Neural progenitor cell (in vitro differentiated cells): Measurements from ENCODE around the gene NEURL4. TPM values are rescaled to one million over a fixed set of nuclear protein-coding genes. Genes with fewer than 3 reads are reported as not detected.
A peak's percentile ranks its signal among the peaks of the same experiment; 100 is the strongest.

ENCODE experiments used
- DNase-seq: peaks from one replicate; pipeline ENCODE4 v3.0.0-alpha.2; 2016; ENCODE audit warnings: low spot score
- H2AFZ ChIP-seq: fragments of 200-600 bp; sonication (generic); replicated peaks from 2 replicates; pipeline ENCODE4 v1.6.1; 2016; ENCODE audit warnings: antibody characterized with exemption
- H3F3A ChIP-seq: fragments of 200-600 bp; sonication (generic); 2 replicates; pipeline ENCODE4 v1.6.1; 2016; ENCODE audit warnings: antibody characterized with exemption, low read depth
- H3K27ac ChIP-seq: fragments of 200-600 bp; sonication (generic); 2 replicates; pipeline ENCODE4 v1.5.1; 2016; ENCODE audit warnings: mild to moderate bottlenecking
- H3K27me3 ChIP-seq: fragments of 200-600 bp; sonication (generic); 2 replicates; pipeline ENCODE4 v1.6.1; 2016; ENCODE audit warnings: mild to moderate bottlenecking, moderate library complexity
- H3K36me3 ChIP-seq: fragments of 200-600 bp; sonication (generic); 2 replicates; pipeline ENCODE4 v1.5.1; 2016
- H3K4me1 ChIP-seq: fragments of 200-600 bp; sonication (generic); 2 replicates; pipeline ENCODE4 v1.6.1; 2016; ENCODE audit warnings: mixed run types
- H3K4me2 ChIP-seq: fragments of 200-600 bp; sonication (generic); 2 replicates; pipeline ENCODE4 v1.6.1; 2016
- H3K4me3 ChIP-seq: fragments of 200-600 bp; sonication (generic); 2 replicates; pipeline ENCODE4 v1.5.1; 2016
- H3K79me2 ChIP-seq: fragments of 200-600 bp; sonication (generic); 2 replicates; pipeline ENCODE4 v1.6.1; 2016; ENCODE audit warnings: low read depth
- H3K9ac ChIP-seq: fragments of 200-600 bp; sonication (generic); 2 replicates; pipeline ENCODE4 v1.6.1; 2016
- H3K9me3 ChIP-seq: fragments of 200-600 bp; sonication (generic); 2 replicates; pipeline ENCODE4 v1.5.1; 2016; ENCODE audit warnings: low read depth
- H4K20me1 ChIP-seq: fragments of 200-600 bp; sonication (generic); 2 replicates; pipeline ENCODE4 v1.6.1; 2016; ENCODE audit warnings: low read depth
- H3K27ac Mint-ChIP-seq: 3 replicates; pipeline ENCODE4 v1.8.0; 2021; ENCODE audit warnings: mixed read lengths
- H3K27me3 Mint-ChIP-seq: 2 replicates; pipeline ENCODE4 v1.8.0; 2022; ENCODE audit warnings: low read depth, mild to moderate bottlenecking, inconsistent platforms, moderate library complexity, mixed read lengths; ENCODE audit not compliant: insufficient read depth
- H3K36me3 Mint-ChIP-seq: 3 replicates; pipeline ENCODE4 v1.8.0; 2021; ENCODE audit warnings: mixed read lengths
- H3K4me1 Mint-ChIP-seq: 3 replicates; pipeline ENCODE4 v1.8.0; 2021; ENCODE audit warnings: mixed read lengths
- H3K4me3 Mint-ChIP-seq: 3 replicates; pipeline ENCODE4 v1.8.0; 2021; ENCODE audit warnings: mild to moderate bottlenecking, moderate library complexity, mixed read lengths
- H3K9me3 Mint-ChIP-seq: 3 replicates; pipeline ENCODE4 v1.8.0; 2020; ENCODE audit warnings: mixed read lengths
- EZH2 ChIP-seq: fragments of 200-600 bp; sonication (generic); IDR thresholded peaks from 2 replicates; pipeline ENCODE4 v1.6.1; 2017; ENCODE audit warnings: antibody characterized with exemption, mild to moderate bottlenecking, moderate library complexity
- EZH2phosphoT487 ChIP-seq: fragments of 200-600 bp; sonication (generic); IDR thresholded peaks from 2 replicates; pipeline ENCODE4 v1.6.1; 2017; ENCODE audit warnings: antibody characterized with exemption
- total RNA-seq: library from RNA; depleted of rRNA; stranded (reverse); fragments of >200 nt; gene quantifications from 2 replicates; pipeline ENCODE4 v1.2.3, GENCODE V29; 2015; ENCODE audit warnings: low replicate concordance
- TF ChIP-seq, protein P1 (sequence below): fragments of 200-600 bp; sonication (generic); IDR thresholded peaks from 2 replicates; pipeline ENCODE4 v1.5.1; 2017; ENCODE audit warnings: antibody characterized with exemption, mild to moderate bottlenecking

Gene NEURL4
- total RNA-seq, 1 donor from 2014 or later = 5.1 TPM

DNA sequence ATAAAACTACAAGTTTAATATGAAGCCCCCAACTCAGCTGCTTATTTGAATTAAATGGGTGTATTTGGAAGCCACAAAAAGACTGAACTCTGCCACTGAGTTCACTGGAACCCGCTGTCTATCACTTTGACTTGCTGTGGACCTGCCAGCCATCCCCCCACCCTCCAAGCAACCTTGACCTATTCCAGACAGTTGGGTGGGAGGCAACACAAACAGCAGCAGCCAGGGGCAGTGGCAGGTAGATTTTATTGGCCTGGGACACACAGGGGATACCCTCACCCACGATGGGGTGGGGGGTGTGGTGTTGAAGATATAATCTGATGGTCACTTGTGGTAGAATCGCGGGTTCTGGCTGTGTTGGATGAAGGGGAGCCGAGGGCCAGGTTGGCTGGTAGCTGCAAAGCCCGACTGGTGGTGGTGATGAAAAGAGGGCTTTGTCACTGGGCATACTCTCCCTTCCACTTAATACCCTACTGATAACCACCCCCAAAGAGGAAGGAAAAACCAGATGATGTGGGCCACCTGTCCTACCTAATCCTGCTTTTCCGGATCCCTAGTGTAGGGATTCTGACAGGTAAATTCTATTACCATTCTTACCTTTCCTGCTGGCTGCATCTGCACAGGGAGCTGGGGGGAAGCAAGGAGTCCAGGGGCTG is 16.6 kb downstream of the NEURL4 start:
- peaks cover 10% of the 10 kb centered on the region for H3K27me3 Mint-ChIP-seq
- Histone ChIP-seq H3K27me3 (no peaks in the 10 kb centered on the region), H3K9me3 (no peaks in the 10 kb centered on the region), H3K27ac (no peak overlapping the region), H4K20me1 (peaks cover 65% of the 10 kb centered on the region), H3K4me3 (no peak overlapping the region), H3K36me3 (peaks cover 4% of the 10 kb centered on the region), H3K4me2 (no peak overlapping the region), H3F3A (peaks cover 83% of the 10 kb centered on the region), H3K79me2 (peaks cover 61% of the 10 kb centered on the region), H3K9ac (no peak overlapping the region), H2AFZ (no peak overlapping the region), H3K4me1 (peaks cover 12% of the 10 kb centered on the region)
- H3K4me1 Mint-ChIP-seq = peaks cover 46% of the 10 kb centered on the region
- H3K4me3 Mint-ChIP-seq = peak overlapping the region; percentile 89
- peaks cover 33% of the 10 kb centered on the region for H3K36me3 Mint-ChIP-seq
- no peaks in the 10 kb centered on the region for H3K9me3 Mint-ChIP-seq
- DNase-seq = no peak
- TF ChIP-seq, protein P1, sequence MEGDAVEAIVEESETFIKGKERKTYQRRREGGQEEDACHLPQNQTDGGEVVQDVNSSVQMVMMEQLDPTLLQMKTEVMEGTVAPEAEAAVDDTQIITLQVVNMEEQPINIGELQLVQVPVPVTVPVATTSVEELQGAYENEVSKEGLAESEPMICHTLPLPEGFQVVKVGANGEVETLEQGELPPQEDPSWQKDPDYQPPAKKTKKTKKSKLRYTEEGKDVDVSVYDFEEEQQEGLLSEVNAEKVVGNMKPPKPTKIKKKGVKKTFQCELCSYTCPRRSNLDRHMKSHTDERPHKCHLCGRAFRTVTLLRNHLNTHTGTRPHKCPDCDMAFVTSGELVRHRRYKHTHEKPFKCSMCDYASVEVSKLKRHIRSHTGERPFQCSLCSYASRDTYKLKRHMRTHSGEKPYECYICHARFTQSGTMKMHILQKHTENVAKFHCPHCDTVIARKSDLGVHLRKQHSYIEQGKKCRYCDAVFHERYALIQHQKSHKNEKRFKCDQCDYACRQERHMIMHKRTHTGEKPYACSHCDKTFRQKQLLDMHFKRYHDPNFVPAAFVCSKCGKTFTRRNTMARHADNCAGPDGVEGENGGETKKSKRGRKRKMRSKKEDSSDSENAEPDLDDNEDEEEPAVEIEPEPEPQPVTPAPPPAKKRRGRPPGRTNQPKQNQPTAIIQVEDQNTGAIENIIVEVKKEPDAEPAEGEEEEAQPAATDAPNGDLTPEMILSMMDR = no peak
- TF ChIP-seq EZH2phosphoT487 (no peak), EZH2 (no peak)
- no peak overlapping the region for H3K27ac Mint-ChIP-seq

DNA sequence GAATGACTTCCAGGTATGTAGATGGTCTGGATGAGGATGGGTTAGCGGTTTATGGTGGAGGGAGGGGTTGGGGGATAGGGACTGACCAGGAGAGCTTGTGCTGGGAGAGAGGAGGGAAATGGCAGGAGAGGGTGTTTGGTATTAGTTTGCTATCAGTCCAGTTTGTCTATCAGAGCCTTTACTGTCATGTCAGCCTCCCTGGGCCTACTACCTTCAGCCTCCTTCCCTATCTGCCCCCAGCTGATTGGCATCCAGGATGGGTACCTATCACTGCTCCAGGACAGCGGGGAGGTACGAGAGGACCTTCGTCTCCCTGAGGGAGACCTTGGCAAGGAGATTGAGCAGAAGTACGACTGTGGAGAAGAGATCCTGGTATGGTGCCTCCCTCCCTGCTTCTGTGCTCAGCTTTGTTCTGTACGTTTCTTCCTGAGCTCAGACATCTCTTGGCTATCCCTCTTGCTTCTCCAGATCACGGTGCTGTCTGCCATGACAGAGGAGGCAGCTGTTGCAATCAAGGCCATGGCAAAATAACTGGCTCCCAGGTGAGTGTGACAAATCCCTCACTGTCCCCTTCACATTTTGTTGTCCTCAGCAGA is 17.9 kb downstream of the NEURL4 start:
- Histone ChIP-seq H3F3A (peaks cover 83% of the 10 kb centered on the region), H4K20me1 (peaks cover 65% of the 10 kb centered on the region), H3K36me3 (peaks cover 4% of the 10 kb centered on the region), H2AFZ (no peak overlapping the region), H3K9ac (no peak overlapping the region), H3K4me1 (peaks cover 12% of the 10 kb centered on the region), H3K27me3 (no peaks in the 10 kb centered on the region), H3K79me2 (peaks cover 63% of the 10 kb centered on the region), H3K4me3 (no peak overlapping the region), H3K27ac (no peak overlapping the region), H3K4me2 (no peak overlapping the region), H3K9me3 (no peaks in the 10 kb centered on the region)
- Mint-ChIP-seq H3K27me3 (peaks cover 13% of the 10 kb centered on the region), H3K36me3 (peaks cover 30% of the 10 kb centered on the region), H3K9me3 (no peaks in the 10 kb centered on the region), H3K4me1 (peaks cover 47% of the 10 kb centered on the region), H3K4me3 (peak overlapping the region; percentile 78), H3K27ac (no peak overlapping the region)
- no peak for DNase-seq
- no peak for TF ChIP-seq EZH2phosphoT487
- TF ChIP-seq, protein P1 = no peak

DNA sequence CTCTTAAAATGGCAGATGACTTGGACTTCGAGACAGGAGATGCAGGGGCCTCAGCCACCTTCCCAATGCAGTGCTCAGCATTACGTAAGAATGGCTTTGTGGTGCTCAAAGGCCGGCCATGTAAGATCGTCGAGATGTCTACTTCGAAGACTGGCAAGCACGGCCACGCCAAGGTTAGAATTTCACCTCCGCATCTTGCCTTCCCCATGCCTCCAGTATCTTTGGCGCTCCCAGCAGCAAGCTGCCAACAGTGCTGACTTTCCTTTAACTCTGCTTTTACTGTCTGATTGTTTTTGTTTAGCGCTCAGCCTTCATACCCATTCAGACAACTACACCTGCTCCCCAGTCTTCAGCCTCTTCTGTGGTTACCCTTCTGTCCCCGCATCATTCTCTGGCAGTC is 19.5 kb downstream of the NEURL4 start:
- no peak for DNase-seq
- Histone ChIP-seq H3K4me2 (peak overlapping the region; percentile 93), H2AFZ (no peak overlapping the region), H3K36me3 (peaks cover 4% of the 10 kb centered on the region), H4K20me1 (peaks cover 62% of the 10 kb centered on the region), H3K79me2 (peaks cover 60% of the 10 kb centered on the region), H3K27ac (no peak overlapping the region), H3K27me3 (no peaks in the 10 kb centered on the region), H3K4me3 (peak overlapping the region; percentile 83), H3K9ac (no peak overlapping the region), H3K4me1 (peaks cover 12% of the 10 kb centered on the region), H3K9me3 (no peaks in the 10 kb centered on the region), H3F3A (peaks cover 80% of the 10 kb centered on the region)
- no peak overlapping the region for H3K27ac Mint-ChIP-seq
- peaks cover 47% of the 10 kb centered on the region for H3K4me1 Mint-ChIP-seq
- no peaks in the 10 kb centered on the region for H3K9me3 Mint-ChIP-seq
- peaks cover 13% of the 10 kb centered on the region for H3K27me3 Mint-ChIP-seq
- TF ChIP-seq EZH2phosphoT487 (no peak), EZH2 (no peak)
- TF ChIP-seq, protein P1 = no peak
- peaks cover 30% of the 10 kb centered on the region for H3K36me3 Mint-ChIP-seq
- peak overlapping the region; percentile 93 for H3K4me3 Mint-ChIP-seq
